GM19351 (cell line): ENCODE measurements around the gene DTD1.
"Not testable (repeated sequence)": the region's sequence is repeated elsewhere in the genome, so short reads cannot be mapped to it uniquely, and the experiment has no call there.

Experiments
- ATAC-seq: cut with Tn5 transposase; IDR thresholded peaks from one replicate; pipeline ENCODE4 v1.9.1; 2021; ENCODE audit warnings: mild to moderate bottlenecking, moderate library complexity; ENCODE audit not compliant: unreplicated experiment

Gene DTD1

GRCh38 chr20:18787046-18787445, 199.2 kb downstream of the DTD1 start:
- ATAC-seq, result not testable (repeated sequence)

- no peak for ATAC-seq
These were observed 200.2 kb downstream of the DTD1 start for GRCh38 chr20:18788021-18788420.

- no peak for ATAC-seq
These were observed 202.9 kb downstream of the DTD1 start for GRCh38 chr20:18790787-18791186.

- ATAC-seq, result peak; percentile 99
These were observed 206.0 kb downstream of the DTD1 start for GRCh38 chr20:18793625-18794427.

GRCh38 chr20:18794428-18794787, 206.6 kb downstream of the DTD1 start:
- ATAC-seq, result no peak

- ATAC-seq, result no peak
These were observed 207.5 kb downstream of the DTD1 start for GRCh38 chr20:18795366-18795765.

GRCh38 chr20:18796282-18796833, 208.5 kb downstream of the DTD1 start:
- no peak for ATAC-seq

GRCh38 chr20:18801516-18801915, 213.7 kb downstream of the DTD1 start:
- ATAC-seq, result no peak

GRCh38 chr20:18802012-18802634, 214.3 kb downstream of the DTD1 start:
- ATAC-seq, result peak; percentile 85

- no peak for ATAC-seq
These were observed 218.0 kb downstream of the DTD1 start for GRCh38 chr20:18805881-18806280.

- ATAC-seq, result peak; percentile 45
These were observed 220.9 kb downstream of the DTD1 start for GRCh38 chr20:18808712-18809111.

GRCh38 chr20:18811186-18811585, 223.3 kb downstream of the DTD1 start:
- ATAC-seq, result no peak

- ATAC-seq, result no peak
These were observed 224.1 kb downstream of the DTD1 start for GRCh38 chr20:18811904-18812303.

- ATAC-seq, result no peak
These were observed 225.6 kb downstream of the DTD1 start, which contains the start of gene SCP2D1 for GRCh38 chr20:18813483-18813882. Gene SCP2D1 (plus strand): TSS chr20:18813783. CDS start chr20:18813816, 33 bp downstream.

- ATAC-seq, result peak; percentile 86
These were observed 227.5 kb downstream of the DTD1 start for GRCh38 chr20:18815194-18815942.
